Measurements from ENCODE around the gene BANF2.

BANF2 gene

DNA sequence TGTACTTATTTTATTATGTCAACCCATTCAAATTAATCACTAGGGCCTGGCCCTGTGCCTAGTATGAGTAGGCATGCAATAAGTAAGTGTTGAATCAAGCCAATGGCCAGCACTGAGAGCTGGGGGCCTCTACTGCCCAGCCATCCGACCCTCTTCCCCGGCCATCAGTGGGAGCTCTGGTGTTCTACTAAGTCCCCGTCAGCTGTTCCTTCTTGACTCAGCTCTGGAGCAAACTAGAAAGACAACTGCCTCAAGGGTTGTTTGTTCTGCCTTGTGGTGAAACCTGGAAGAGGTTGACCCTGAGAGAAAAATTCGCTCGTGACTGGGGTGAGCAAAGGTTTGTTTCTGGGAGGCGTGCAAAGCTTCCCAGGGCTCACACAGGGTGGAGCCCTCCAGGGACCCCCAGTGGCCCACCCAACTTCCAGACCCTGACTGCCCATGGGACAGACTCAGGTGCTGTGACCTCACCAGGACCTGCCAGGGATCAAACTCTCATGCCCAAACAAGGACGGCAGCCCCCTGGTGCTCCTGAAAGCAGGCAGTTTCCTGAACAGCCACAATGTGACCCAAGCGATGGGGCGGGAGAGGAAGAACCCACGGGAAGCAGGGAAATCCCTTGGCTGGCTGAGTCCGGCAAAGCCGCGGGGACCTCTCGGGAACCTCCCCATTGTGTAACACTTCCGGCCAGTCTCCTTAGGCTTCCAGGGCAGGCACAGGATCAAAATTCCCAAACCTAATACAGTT lies 50.4 kb downstream of the BANF2 start:
- H3K27ac ChIP-seq: no peak overlapping the region
- peaks cover 0 to 4% (median 0%) of the 10 kb centered on the region in 11 experiments; a peak in 1 of 22 replicates for H3K9me3 ChIP-seq (replicated peaks in 1 of 11)
- no peak overlapping the region for H3K9ac ChIP-seq
- H3K4me2 ChIP-seq: no peak overlapping the region
- H4K20me1 ChIP-seq: no peaks in the 10 kb centered on the region
- no peak for TF ChIP-seq Cebpa-rat (IDR thresholded peaks at IDR 0.05)
- no peak overlapping the region for H3K4me3 ChIP-seq
- H3K36me3 ChIP-seq: no peaks in the 10 kb centered on the region
- H3K4me1 ChIP-seq: peaks cover 0 to 4% (median 0%) of the 10 kb centered on the region in 10 experiments; a peak in 1 of 20 replicates
- no peaks in the 10 kb centered on the region for H3K27me3 ChIP-seq

DNA sequence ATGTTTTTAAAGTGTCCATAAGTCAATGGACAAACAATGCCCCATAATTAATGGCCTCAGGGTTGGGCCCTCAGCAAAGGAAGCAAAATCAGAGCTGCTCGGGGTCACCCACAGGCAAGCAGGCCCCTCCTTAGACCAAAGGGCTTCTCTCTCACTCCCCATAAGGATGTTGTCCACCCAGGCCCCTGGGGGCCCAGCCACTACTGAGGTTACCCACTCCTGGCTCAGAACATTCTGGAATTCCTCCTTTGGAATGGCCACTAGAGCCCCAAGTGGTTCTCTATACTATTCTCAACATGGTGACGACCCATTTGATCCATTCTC lies 50.9 kb downstream of the BANF2 start:
- Histone ChIP-seq H3K9me3 (replicated peaks in 1 of 11) (peaks cover 0 to 4% (median 0%) of the 10 kb centered on the region in 11 experiments; a peak in 1 of 22 replicates), H3K4me2 (no peak overlapping the region), H3K4me3 (no peak overlapping the region), H3K36me3 (no peaks in the 10 kb centered on the region), H3K27me3 (no peaks in the 10 kb centered on the region), H4K20me1 (no peaks in the 10 kb centered on the region), H3K27ac (no peak overlapping the region), H3K9ac (no peak overlapping the region), H3K4me1 (peaks cover 0 to 4% (median 0%) of the 10 kb centered on the region in 10 experiments; a peak in 1 of 20 replicates)
- no peak for TF ChIP-seq Cebpa-rat (IDR thresholded peaks at IDR 0.05)

DNA sequence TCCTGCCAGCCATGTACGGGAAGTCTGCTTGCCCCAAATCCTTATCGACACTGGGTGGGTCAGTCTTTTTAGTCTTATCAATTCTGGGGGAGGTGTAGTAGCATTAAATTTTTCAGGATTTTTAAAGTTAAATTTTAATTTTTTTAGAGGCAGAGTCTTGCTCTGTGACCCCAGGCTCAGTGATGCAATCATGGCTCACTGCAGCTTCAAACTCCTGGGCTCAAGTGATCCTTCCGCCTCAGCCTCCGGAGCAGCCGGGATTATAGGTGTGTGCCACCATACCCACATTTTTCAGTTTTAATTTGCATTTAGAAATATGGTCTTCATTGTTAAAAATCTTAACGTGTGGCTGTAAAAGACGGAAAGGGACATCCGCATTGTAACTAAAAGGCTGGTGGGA lies 51.9 kb downstream of the BANF2 start:
- Histone ChIP-seq H3K27ac (no peak overlapping the region), H3K4me3 (no peak overlapping the region), H3K9ac (no peak overlapping the region), H3K4me1 (peaks cover 0 to 4% (median 0%) of the 10 kb centered on the region in 10 experiments; a peak in 1 of 20 replicates), H3K27me3 (no peaks in the 10 kb centered on the region), H3K36me3 (no peaks in the 10 kb centered on the region), H3K4me2 (no peak overlapping the region), H4K20me1 (no peaks in the 10 kb centered on the region), H3K9me3 (replicated peaks in 1 of 11) (peaks cover 0 to 4% (median 0%) of the 10 kb centered on the region in 11 experiments; a peak in 1 of 22 replicates)
- TF ChIP-seq Cebpa-rat (IDR thresholded peaks at IDR 0.05): no peak

DNA sequence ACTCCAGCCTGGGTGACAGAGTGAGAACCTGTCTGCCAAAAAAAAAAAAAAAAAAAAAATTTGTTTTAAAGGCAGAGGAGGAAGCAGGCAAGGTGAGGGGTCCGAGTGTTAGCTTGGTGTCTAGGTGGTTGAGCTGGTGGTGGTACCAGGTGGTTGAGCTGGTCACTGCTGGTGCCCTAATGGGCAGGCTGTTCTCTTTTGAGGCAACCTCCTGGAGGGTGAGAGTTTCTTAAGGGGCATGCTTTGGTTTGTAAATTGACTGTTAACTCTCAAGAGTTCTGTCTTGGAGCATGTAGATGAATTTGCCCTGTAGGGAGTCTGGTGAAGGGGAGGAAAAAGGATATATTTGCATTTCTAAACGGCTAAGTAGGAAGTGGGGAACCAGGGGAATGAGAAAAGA lies 52.7 kb downstream of the BANF2 start:
- no peak for TF ChIP-seq Cebpa-rat (IDR thresholded peaks at IDR 0.05)
- no peak overlapping the region for H3K4me2 ChIP-seq
- H3K9me3 ChIP-seq (replicated peaks in 1 of 11): peaks cover 0 to 7% (median 1%) of the 10 kb centered on the region in 11 experiments; a peak in 11 of 22 replicates
- no peaks in the 10 kb centered on the region for H4K20me1 ChIP-seq
- H3K9ac ChIP-seq: no peak overlapping the region
- H3K4me1 ChIP-seq: peaks cover 0 to 3% (median 0%) of the 10 kb centered on the region in 10 experiments; a peak in 1 of 20 replicates
- no peaks in the 10 kb centered on the region for H3K36me3 ChIP-seq
- no peak overlapping the region for H3K4me3 ChIP-seq
- H3K27me3 ChIP-seq: no peaks in the 10 kb centered on the region
- H3K27ac ChIP-seq: no peak overlapping the region

DNA sequence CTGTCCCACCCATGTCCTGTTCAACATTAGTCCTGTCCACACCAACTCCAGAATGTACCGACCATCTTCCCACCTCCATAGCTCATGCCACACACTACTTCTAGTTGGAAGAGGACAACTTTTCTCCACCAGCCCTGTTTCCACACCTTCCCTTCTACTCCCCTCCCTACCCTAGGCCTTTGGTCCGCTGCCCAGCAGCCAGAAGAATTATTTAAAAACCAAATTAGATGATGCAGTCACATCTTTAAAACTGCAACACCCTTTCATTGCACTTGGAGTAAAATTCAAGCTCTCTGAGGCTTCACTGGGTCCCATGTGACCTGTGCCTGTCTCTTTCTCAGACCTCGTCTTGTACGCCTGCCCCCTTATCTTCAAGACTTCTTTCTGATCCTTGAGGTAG lies 53.8 kb downstream of the BANF2 start:
- peaks cover 7 to 17% (median 12%) of the 10 kb centered on the region in 11 experiments for H3K9me3 ChIP-seq (replicated peaks in 1 of 11)
- H3K4me2 ChIP-seq: no peak overlapping the region
- no peak for TF ChIP-seq Cebpa-rat (IDR thresholded peaks at IDR 0.05)
- no peak overlapping the region for H3K9ac ChIP-seq
- H3K27me3 ChIP-seq: no peaks in the 10 kb centered on the region
- H3K36me3 ChIP-seq: no peaks in the 10 kb centered on the region; a peak in 1 of 22 replicates
- no peak overlapping the region for H3K4me3 ChIP-seq
- no peak overlapping the region for H3K27ac ChIP-seq
- H4K20me1 ChIP-seq: no peaks in the 10 kb centered on the region
- no peaks in the 10 kb centered on the region for H3K4me1 ChIP-seq

DNA sequence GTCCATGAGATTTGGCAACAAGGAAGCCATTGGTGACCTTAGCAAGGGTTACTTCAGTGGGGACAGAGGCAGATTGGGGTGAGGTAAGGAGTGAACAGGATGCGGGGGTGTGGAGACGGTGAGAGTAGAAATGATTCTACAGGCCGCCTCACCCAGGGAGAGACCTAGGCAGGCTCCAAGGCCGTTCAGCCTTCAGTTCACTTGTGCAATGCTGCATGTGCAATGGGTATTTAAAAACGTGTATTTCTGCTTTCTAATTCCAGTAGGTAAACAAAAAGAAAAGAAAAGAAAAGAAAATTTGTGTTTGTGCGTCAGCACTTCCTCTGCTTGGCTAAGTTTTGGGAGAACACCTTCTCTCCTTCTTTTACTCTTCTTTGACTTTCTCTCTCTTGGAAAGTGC lies 56.8 kb downstream of the BANF2 start:
- Histone ChIP-seq H3K9me3 (replicated peaks in 1 of 11) (peaks cover 18 to 31% (median 25%) of the 10 kb centered on the region in 11 experiments), H3K36me3 (no peaks in the 10 kb centered on the region; a peak in 1 of 22 replicates), H3K27ac (no peak overlapping the region), H3K4me3 (no peak overlapping the region), H3K4me1 (no peaks in the 10 kb centered on the region), H3K27me3 (no peaks in the 10 kb centered on the region), H4K20me1 (no peaks in the 10 kb centered on the region), H3K9ac (no peak overlapping the region), H3K4me2 (no peak overlapping the region)
- TF ChIP-seq Cebpa-rat (IDR thresholded peaks at IDR 0.05): no peak

DNA sequence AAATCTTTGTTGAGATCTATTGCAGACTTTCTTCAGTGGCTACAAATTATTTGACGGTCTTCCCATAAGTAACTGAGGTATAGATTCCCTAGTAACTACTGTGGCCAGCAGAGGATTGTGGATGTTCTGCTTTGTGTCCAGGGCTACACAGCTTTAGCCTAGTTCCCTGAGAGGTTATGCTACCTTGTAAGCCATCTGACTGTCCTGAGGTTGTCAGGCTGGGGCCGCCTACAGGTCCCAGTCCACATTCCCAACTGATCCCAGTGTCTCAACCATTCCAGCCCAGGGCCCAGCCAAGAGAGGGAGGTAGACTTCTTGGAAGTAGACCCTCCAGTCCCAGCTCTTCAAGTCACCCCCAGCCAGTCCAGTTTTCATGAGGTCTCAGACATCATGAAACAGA lies 57.7 kb downstream of the BANF2 start:
- TF ChIP-seq Cebpa-rat (IDR thresholded peaks at IDR 0.05): no peak
- H3K27me3 ChIP-seq: no peaks in the 10 kb centered on the region
- H4K20me1 ChIP-seq: no peaks in the 10 kb centered on the region
- H3K4me1 ChIP-seq: no peaks in the 10 kb centered on the region
- H3K4me3 ChIP-seq: no peak overlapping the region
- H3K9me3 ChIP-seq (replicated peaks in 1 of 11): peaks cover 18 to 31% (median 25%) of the 10 kb centered on the region in 11 experiments
- H3K27ac ChIP-seq: no peak overlapping the region
- no peaks in the 10 kb centered on the region; a peak in 1 of 22 replicates for H3K36me3 ChIP-seq
- no peak overlapping the region for H3K4me2 ChIP-seq
- no peak overlapping the region for H3K9ac ChIP-seq

DNA sequence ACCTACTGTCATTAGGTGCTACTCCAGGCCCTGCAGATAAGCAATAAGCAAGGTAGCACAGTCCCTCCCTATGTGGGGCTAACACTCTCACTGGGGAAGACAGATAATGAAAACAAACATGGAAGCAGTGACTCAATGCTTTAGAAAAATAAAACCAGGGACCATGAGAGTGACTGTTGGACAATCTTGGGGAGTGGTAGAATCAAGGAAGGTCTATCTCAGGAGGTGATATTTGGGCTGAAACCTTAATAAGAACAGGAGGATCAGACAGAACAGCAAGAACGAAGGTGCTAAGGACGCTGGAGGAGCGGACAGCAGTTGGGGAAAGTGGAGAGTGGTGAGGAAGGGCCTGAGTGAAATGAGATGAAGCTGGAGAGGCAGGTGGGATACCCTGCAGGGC lies 58.2 kb downstream of the BANF2 start:
- Histone ChIP-seq H4K20me1 (no peaks in the 10 kb centered on the region), H3K9ac (no peak overlapping the region), H3K9me3 (replicated peaks in 1 of 11) (peaks cover 18 to 31% (median 25%) of the 10 kb centered on the region in 11 experiments), H3K27ac (no peak overlapping the region), H3K27me3 (no peaks in the 10 kb centered on the region), H3K4me2 (no peak overlapping the region), H3K4me1 (no peaks in the 10 kb centered on the region), H3K36me3 (no peaks in the 10 kb centered on the region; a peak in 1 of 22 replicates), H3K4me3 (no peak overlapping the region)
- TF ChIP-seq Cebpa-rat (IDR thresholded peaks at IDR 0.05): no peak

DNA sequence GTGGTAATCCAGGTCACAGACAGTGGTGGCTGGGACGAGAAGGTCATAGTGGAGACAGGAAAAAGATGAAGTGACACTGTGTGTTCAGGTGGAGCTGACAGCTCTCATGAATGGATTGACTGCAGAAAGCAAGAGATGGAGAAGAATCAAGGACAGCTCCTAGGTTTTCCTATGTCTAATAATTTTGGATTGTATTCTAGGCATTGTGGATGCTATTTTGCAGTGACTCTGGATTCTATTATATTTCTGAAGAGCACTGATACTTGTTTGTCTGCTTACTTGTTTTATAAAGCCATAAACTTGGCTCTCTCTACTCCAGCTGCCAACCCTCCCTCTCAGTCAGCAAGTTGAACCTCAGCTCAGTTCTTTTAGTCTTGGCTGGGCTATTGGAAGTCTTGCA lies 58.7 kb downstream of the BANF2 start:
- no peaks in the 10 kb centered on the region for H4K20me1 ChIP-seq
- no peak overlapping the region for H3K9ac ChIP-seq
- no peak overlapping the region for H3K4me3 ChIP-seq
- no peak overlapping the region for H3K27ac ChIP-seq
- H3K36me3 ChIP-seq: no peaks in the 10 kb centered on the region; a peak in 1 of 22 replicates
- H3K27me3 ChIP-seq: no peaks in the 10 kb centered on the region
- no peaks in the 10 kb centered on the region for H3K4me1 ChIP-seq
- no peak overlapping the region for H3K4me2 ChIP-seq
- no peak for TF ChIP-seq Cebpa-rat (IDR thresholded peaks at IDR 0.05)
- peaks cover 18 to 33% (median 25%) of the 10 kb centered on the region in 11 experiments for H3K9me3 ChIP-seq (replicated peaks in 1 of 11)

DNA sequence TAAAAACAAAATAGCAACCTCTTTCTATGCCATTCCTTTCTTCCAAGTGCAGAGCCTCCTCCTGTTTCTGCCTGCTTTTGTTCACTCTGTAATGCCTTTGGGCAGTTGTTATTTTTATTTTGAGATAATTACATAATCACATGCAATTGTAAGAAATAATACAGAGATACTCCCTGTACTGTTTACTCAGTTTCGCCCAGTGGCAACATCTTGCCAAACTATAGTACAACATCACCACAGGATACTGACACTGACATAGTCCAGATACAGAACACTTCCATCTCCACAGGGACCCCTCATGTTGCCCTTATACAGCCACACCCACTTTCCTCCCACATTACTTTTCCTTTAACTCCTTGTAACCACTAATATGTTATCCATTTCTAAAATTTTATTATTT lies 59.7 kb downstream of the BANF2 start:
- Histone ChIP-seq H3K36me3 (no peaks in the 10 kb centered on the region; a peak in 1 of 22 replicates), H3K4me3 (no peak overlapping the region)
- TF ChIP-seq Cebpa-rat (IDR thresholded peaks at IDR 0.05): no peak

More for the DNA sequence above, 59.7 kb downstream of the BANF2 start:
- no peaks in the 10 kb centered on the region for H3K27me3 ChIP-seq
- no peaks in the 10 kb centered on the region for H4K20me1 ChIP-seq
- H3K4me2 ChIP-seq: no peak overlapping the region
- H3K9ac ChIP-seq: no peak overlapping the region
- H3K4me1 ChIP-seq: no peaks in the 10 kb centered on the region
- no peak overlapping the region for H3K27ac ChIP-seq
- peaks cover 18 to 42% (median 26%) of the 10 kb centered on the region in 11 experiments for H3K9me3 ChIP-seq (replicated peaks in 1 of 11)

All from BLaER1 treated with 17β-estradiol and CSF1 and Interleukin-3, amounts not matched to agents 10 nM and 100 nM (cell line).